Osteoblast (primary cell): ENCODE results near the gene HMGB1. TPM values are rescaled to one million over a fixed set of nuclear protein-coding genes. Genes with fewer than 3 reads are reported as not detected.

Source experiments
- DNase-seq: peaks from one replicate; pipeline ENCODE4 v3.0.0; 2011; ENCODE audit warnings: low spot score, mixed read lengths; ENCODE audit not compliant: insufficient read length; ENCODE audit errors: missing footprints
- H2AFZ ChIP-seq: 2 replicates; pipeline ENCODE4 v1.6.0; 2011; ENCODE audit warnings: mild to moderate bottlenecking, low read length
- H3K27ac ChIP-seq: 2 replicates; pipeline ENCODE4 v1.5.1; 2011; ENCODE audit warnings: mild to moderate bottlenecking, low read depth, low read length, moderate library complexity
- H3K27me3 ChIP-seq: 2 replicates; pipeline ENCODE4 v1.6.0; 2012; ENCODE audit warnings: mild to moderate bottlenecking, control low read depth, inconsistent platforms, low read length, moderate library complexity; ENCODE audit not compliant: insufficient read depth
- H3K36me3 ChIP-seq: 2 replicates; pipeline ENCODE4 v1.5.1; 2011; ENCODE audit warnings: mild to moderate bottlenecking, low read length, control low read depth, moderate library complexity; ENCODE audit not compliant: insufficient read depth
- H3K4me1 ChIP-seq: 2 replicates; pipeline ENCODE4 v1.5.1; 2011; ENCODE audit warnings: mild to moderate bottlenecking, low read length, control low read depth, moderate library complexity; ENCODE audit not compliant: insufficient read depth
- H3K4me2 ChIP-seq: 2 replicates; pipeline ENCODE4 v1.6.0; 2011; ENCODE audit warnings: mild to moderate bottlenecking, low read length; ENCODE audit not compliant: insufficient read depth
- H3K4me3 ChIP-seq: fragments of 200-600 bp; sonication (generic); 3 replicates; pipeline ENCODE4 v1.5.1; 2012; ENCODE audit warnings: mild to moderate bottlenecking, low read length, inconsistent platforms; ENCODE audit not compliant: insufficient read depth
- H3K79me2 ChIP-seq: 2 replicates; pipeline ENCODE4 v1.6.0; 2012; ENCODE audit warnings: mild to moderate bottlenecking, low read length, control low read depth, inconsistent platforms; ENCODE audit not compliant: insufficient read depth
- H3K9me3 ChIP-seq: 2 replicates; pipeline ENCODE4 v1.5.1; 2011; ENCODE audit warnings: low read depth, low read length, control low read depth
- H4K20me1 ChIP-seq: 2 replicates; pipeline ENCODE4 v1.6.0; 2012; ENCODE audit warnings: mild to moderate bottlenecking, low read length, control low read depth; ENCODE audit not compliant: insufficient read depth
- CTCF ChIP-seq: IDR thresholded peaks from 2 replicates; pipeline ENCODE4 v1.5.1; 2011; ENCODE audit warnings: mild to moderate bottlenecking, low read depth, low read length, moderate library complexity; ENCODE audit errors: extremely low read depth
- total RNA-seq: library from RNA; depleted of rRNA; stranded (reverse); fragments of >200 nt; gene quantifications from 2 replicates; pipeline ENCODE4 v1.2.3, GENCODE V29; 2012

HMGB1 gene
- total RNA-seq, 1 donor, result 71.7 TPM

- Histone ChIP-seq H3K4me1 (no peaks in the 10 kb centered on the region), H3K27me3 (no peaks in the 10 kb centered on the region), H4K20me1 (no peaks in the 10 kb centered on the region), H3K9me3 (no peaks in the 10 kb centered on the region), H3K27ac (no peak overlapping the region), H3K79me2 (no peaks in the 10 kb centered on the region), H3K4me2 (no peak overlapping the region), H2AFZ (no peak overlapping the region), H3K4me3 (no peak overlapping the region), H3K36me3 (no peaks in the 10 kb centered on the region)
- DNase-seq, result no peak
- no peak for TF ChIP-seq CTCF
Measured at GRCh38 chr13:30509254-30510050, 43.7 kb upstream of the HMGB1 start.

DNA sequence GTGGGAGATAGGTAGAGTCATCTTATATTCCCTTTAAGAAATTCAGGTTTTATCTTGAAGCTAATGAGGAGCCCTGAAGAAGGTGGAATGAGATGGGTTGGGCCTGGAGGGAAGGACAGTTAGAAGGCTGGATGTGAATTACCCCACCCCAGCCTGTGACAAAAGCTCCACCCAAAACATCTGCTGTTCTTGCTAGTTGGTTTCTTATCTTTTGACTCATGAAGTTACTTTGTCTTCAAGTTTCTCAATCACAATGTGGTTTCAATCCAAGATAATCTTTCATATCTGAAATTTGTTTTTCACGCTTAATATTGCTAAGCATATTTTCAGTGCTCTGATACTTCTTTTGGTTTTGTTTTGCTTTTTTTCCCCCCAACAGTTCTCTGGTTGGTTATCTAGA, 38.3 kb upstream of the HMGB1 start:
- Histone ChIP-seq H3K27me3 (no peaks in the 10 kb centered on the region), H3K4me3 (no peak overlapping the region), H3K79me2 (no peaks in the 10 kb centered on the region), H4K20me1 (no peaks in the 10 kb centered on the region), H3K9me3 (no peaks in the 10 kb centered on the region), H3K4me2 (no peak overlapping the region), H2AFZ (no peak overlapping the region), H3K36me3 (no peaks in the 10 kb centered on the region), H3K27ac (no peak overlapping the region), H3K4me1 (no peaks in the 10 kb centered on the region)
- no peak for TF ChIP-seq CTCF
- no peak for DNase-seq

- Histone ChIP-seq H3K4me3 (no peak overlapping the region), H3K27me3 (no peaks in the 10 kb centered on the region), H3K27ac (no peak overlapping the region), H3K36me3 (no peaks in the 10 kb centered on the region), H4K20me1 (no peaks in the 10 kb centered on the region), H3K4me1 (no peaks in the 10 kb centered on the region), H3K79me2 (no peaks in the 10 kb centered on the region), H3K9me3 (no peaks in the 10 kb centered on the region), H3K4me2 (no peak overlapping the region), H2AFZ (no peak overlapping the region)
- DNase-seq, result no peak
- no peak for TF ChIP-seq CTCF
Measured at GRCh38 chr13:30502237-30502636, 36.5 kb upstream of the HMGB1 start.

- Histone ChIP-seq H2AFZ (no peak overlapping the region), H3K4me1 (no peaks in the 10 kb centered on the region), H3K79me2 (no peaks in the 10 kb centered on the region), H3K36me3 (no peaks in the 10 kb centered on the region), H3K9me3 (no peaks in the 10 kb centered on the region), H3K4me3 (no peak overlapping the region), H3K27me3 (no peaks in the 10 kb centered on the region), H4K20me1 (no peaks in the 10 kb centered on the region), H3K27ac (no peak overlapping the region), H3K4me2 (no peak overlapping the region)
- DNase-seq, result no peak
- TF ChIP-seq CTCF, result no peak
Measured at GRCh38 chr13:30499338-30499737, 33.6 kb upstream of the HMGB1 start.
